ENCODE measurements around the gene DDAH1.
"Not testable (repeated sequence)": the region's sequence is repeated elsewhere in the genome, so short reads cannot be mapped to it uniquely, and the experiment has no call there.

DDAH1 gene

GRCh38 chr1:85356130-85356529, 108.8 kb downstream of the DDAH1 start:
- no peak for DNase-seq

- no peak for DNase-seq
These were observed 112.9 kb downstream of the DDAH1 start for GRCh38 chr1:85352055-85352454.

- no peak for DNase-seq
These were observed 113.6 kb downstream of the DDAH1 start for GRCh38 chr1:85351202-85351828.

- DNase-seq = no peak
These were observed 115.7 kb downstream of the DDAH1 start for GRCh38 chr1:85349224-85349623.

GRCh38 chr1:85347908-85348307, 117.1 kb downstream of the DDAH1 start:
- no peak for DNase-seq

GRCh38 chr1:85347275-85347674, 117.7 kb downstream of the DDAH1 start:
- DNase-seq = not testable (repeated sequence)

- no peak for DNase-seq
These were observed 120.7 kb downstream of the DDAH1 start for GRCh38 chr1:85344256-85344694.

GRCh38 chr1:85343612-85344255, 121.2 kb downstream of the DDAH1 start:
- DNase-seq = no peak

- no peak for DNase-seq
These were observed 121.7 kb downstream of the DDAH1 start for GRCh38 chr1:85343213-85343611.

- no peak for DNase-seq
These were observed 122.8 kb downstream of the DDAH1 start for GRCh38 chr1:85342207-85342606.

- no peak for DNase-seq
These were observed 124.5 kb downstream of the DDAH1 start for GRCh38 chr1:85340427-85340826.

GRCh38 chr1:85339656-85340399, 125.1 kb downstream of the DDAH1 start:
- DNase-seq = no peak

- no peak for DNase-seq
These were observed 125.9 kb downstream of the DDAH1 start for GRCh38 chr1:85339089-85339488.

- no peak for DNase-seq
These were observed 130.0 kb downstream of the DDAH1 start for GRCh38 chr1:85334962-85335361.

GRCh38 chr1:85333186-85333585, 131.8 kb downstream of the DDAH1 start:
- no peak for DNase-seq

GRCh38 chr1:85332575-85332974, 132.4 kb downstream of the DDAH1 start:
- no peak for DNase-seq

GRCh38 chr1:85330711-85331290, 134.2 kb downstream of the DDAH1 start:
- no peak for DNase-seq

GRCh38 chr1:85330214-85330631, 134.7 kb downstream of the DDAH1 start:
- DNase-seq = no peak

GRCh38 chr1:85328713-85329397, 136.1 kb downstream of the DDAH1 start:
- no peak for DNase-seq

GRCh38 chr1:85327759-85328158, 137.2 kb downstream of the DDAH1 start:
- DNase-seq = no peak

GRCh38 chr1:85326851-85327250, 138.1 kb downstream of the DDAH1 start:
- no peak for DNase-seq

- no peak for DNase-seq
These were observed 138.6 kb downstream of the DDAH1 start for GRCh38 chr1:85326336-85326735.

GRCh38 chr1:85325920-85326319, 139.0 kb downstream of the DDAH1 start:
- DNase-seq = no peak

Measured in CD4-positive, alpha-beta T cell treated with Interleukin-17A for 1 hour (primary cell).